ENCODE data around the gene STX16.

GRCh38 chr20:58695084-58695722, 44.1 kb downstream of the STX16 start:
- TF ChIP-seq CTCF (IDR thresholded peaks at IDR 0.05; ENCODE audit: insufficient read depth, low read length) (no peak), POLR2AphosphoS5 (IDR thresholded peaks at IDR 0.05; ENCODE audit: low read depth) (no peak), REST (IDR thresholded peaks at IDR 0.05; ENCODE audit: insufficient replicate concordance, low read depth) (no peak), GABPA (IDR thresholded peaks at IDR 0.05; ENCODE audit: low read depth) (no peak)

Measured in HL-60 (cell line).